ENCODE data around the gene OTX2. TPM values are rescaled to one million over a fixed set of nuclear protein-coding genes. Genes with fewer than 3 reads are reported as not detected.

OTX2 gene
- total RNA-seq, 1 donor from 2014 or later, result not detected

GRCh38 chr14:56796259-56796658 lies 14.0 kb downstream of the OTX2 start:
- H3K4me3 ChIP-seq (ENCODE audit: low read depth, low read length), result no peak overlapping the region
- TF ChIP-seq, protein P1, sequence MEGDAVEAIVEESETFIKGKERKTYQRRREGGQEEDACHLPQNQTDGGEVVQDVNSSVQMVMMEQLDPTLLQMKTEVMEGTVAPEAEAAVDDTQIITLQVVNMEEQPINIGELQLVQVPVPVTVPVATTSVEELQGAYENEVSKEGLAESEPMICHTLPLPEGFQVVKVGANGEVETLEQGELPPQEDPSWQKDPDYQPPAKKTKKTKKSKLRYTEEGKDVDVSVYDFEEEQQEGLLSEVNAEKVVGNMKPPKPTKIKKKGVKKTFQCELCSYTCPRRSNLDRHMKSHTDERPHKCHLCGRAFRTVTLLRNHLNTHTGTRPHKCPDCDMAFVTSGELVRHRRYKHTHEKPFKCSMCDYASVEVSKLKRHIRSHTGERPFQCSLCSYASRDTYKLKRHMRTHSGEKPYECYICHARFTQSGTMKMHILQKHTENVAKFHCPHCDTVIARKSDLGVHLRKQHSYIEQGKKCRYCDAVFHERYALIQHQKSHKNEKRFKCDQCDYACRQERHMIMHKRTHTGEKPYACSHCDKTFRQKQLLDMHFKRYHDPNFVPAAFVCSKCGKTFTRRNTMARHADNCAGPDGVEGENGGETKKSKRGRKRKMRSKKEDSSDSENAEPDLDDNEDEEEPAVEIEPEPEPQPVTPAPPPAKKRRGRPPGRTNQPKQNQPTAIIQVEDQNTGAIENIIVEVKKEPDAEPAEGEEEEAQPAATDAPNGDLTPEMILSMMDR (IDR thresholded peaks at IDR 0.05; ENCODE audit: insufficient read depth, low read length, poor library complexity, severe bottlenecking), result no peak
- no peak for DNase-seq (ENCODE audit: low read depth)
- H3K27me3 ChIP-seq (ENCODE audit: control insufficient read depth, insufficient read depth, low read length), result peaks cover 71% of the 10 kb centered on the region
- H3K36me3 ChIP-seq (ENCODE audit: control insufficient read depth, insufficient read depth, low read length), result no peaks in the 10 kb centered on the region

GRCh38 chr14:56795284-56795622 lies 15.0 kb downstream of the OTX2 start:
- peaks cover 64% of the 10 kb centered on the region for H3K27me3 ChIP-seq (ENCODE audit: control insufficient read depth, insufficient read depth, low read length)
- no peak overlapping the region for H3K4me3 ChIP-seq (ENCODE audit: low read depth, low read length)
- no peak for DNase-seq (ENCODE audit: low read depth)
- TF ChIP-seq, protein P1 (IDR thresholded peaks at IDR 0.05; ENCODE audit: insufficient read depth, low read length, poor library complexity, severe bottlenecking), result no peak
- no peaks in the 10 kb centered on the region for H3K36me3 ChIP-seq (ENCODE audit: control insufficient read depth, insufficient read depth, low read length)

- Histone ChIP-seq H3K36me3 (ENCODE audit: control insufficient read depth, insufficient read depth, low read length) (no peaks in the 10 kb centered on the region), H3K27me3 (ENCODE audit: control insufficient read depth, insufficient read depth, low read length) (peaks cover 62% of the 10 kb centered on the region), H3K4me3 (ENCODE audit: low read depth, low read length) (no peak overlapping the region)
- TF ChIP-seq, protein P1 (IDR thresholded peaks at IDR 0.05; ENCODE audit: insufficient read depth, low read length, poor library complexity, severe bottlenecking), result no peak
- no peak for DNase-seq (ENCODE audit: low read depth)
These were observed 15.6 kb downstream of the OTX2 start for GRCh38 chr14:56794557-56795283.

- H3K4me3 ChIP-seq (ENCODE audit: low read depth, low read length), result no peak overlapping the region
- DNase-seq (ENCODE audit: low read depth), result no peak
- TF ChIP-seq, protein P1 (IDR thresholded peaks at IDR 0.05; ENCODE audit: insufficient read depth, low read length, poor library complexity, severe bottlenecking), result no peak
- peaks cover 56% of the 10 kb centered on the region for H3K27me3 ChIP-seq (ENCODE audit: control insufficient read depth, insufficient read depth, low read length)
- H3K36me3 ChIP-seq (ENCODE audit: control insufficient read depth, insufficient read depth, low read length), result no peaks in the 10 kb centered on the region
These were observed 16.2 kb downstream of the OTX2 start for GRCh38 chr14:56794088-56794556.

DNA sequence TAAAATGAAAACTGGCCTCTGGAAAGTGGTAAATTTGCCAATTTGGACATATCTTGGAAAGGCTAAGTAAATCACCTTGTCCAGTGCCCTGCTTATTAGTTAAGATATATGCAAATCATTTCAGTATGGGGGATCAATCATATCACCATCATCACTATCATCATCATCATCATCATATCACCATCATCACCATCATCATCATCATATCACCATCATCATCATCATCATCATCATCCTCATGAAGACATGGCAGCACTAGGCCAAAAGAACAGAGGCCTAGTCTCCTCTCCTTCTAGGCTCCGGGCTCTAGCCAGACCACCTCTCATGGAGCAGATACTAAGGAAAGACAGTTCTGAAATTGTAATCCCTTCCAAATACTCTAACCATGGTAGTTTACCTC lies 20.3 kb downstream of the OTX2 start:
- no peak for DNase-seq (ENCODE audit: low read depth)
- Histone ChIP-seq H3K36me3 (ENCODE audit: control insufficient read depth, insufficient read depth, low read length) (no peaks in the 10 kb centered on the region), H3K27me3 (ENCODE audit: control insufficient read depth, insufficient read depth, low read length) (peaks cover 15% of the 10 kb centered on the region), H3K4me3 (ENCODE audit: low read depth, low read length) (no peak overlapping the region)
- TF ChIP-seq, protein P1 (IDR thresholded peaks at IDR 0.05; ENCODE audit: insufficient read depth, low read length, poor library complexity, severe bottlenecking), result no peak

DNA sequence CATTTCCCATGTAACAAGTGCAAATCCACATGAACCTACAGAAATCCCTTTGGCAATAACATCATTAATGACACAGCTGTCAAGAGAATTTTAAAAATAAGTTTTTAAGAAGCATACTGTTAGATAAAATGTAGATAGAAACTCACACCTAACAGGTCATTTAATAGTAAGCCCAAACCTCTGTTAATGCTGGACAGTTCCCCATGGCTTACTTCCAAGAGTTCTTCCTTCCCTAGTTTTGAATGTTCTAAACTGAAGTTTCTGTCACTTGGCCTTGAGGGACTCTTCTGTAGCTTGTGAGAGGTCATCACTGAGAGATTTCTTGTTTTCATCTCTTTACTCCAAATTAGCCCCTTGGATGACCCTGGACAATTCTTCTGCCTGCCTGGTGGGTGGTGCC lies 22.7 kb downstream of the OTX2 start:
- no peak for DNase-seq (ENCODE audit: low read depth)
- H3K36me3 ChIP-seq (ENCODE audit: control insufficient read depth, insufficient read depth, low read length), result no peaks in the 10 kb centered on the region
- no peaks in the 10 kb centered on the region for H3K27me3 ChIP-seq (ENCODE audit: control insufficient read depth, insufficient read depth, low read length)
- no peak overlapping the region for H3K4me3 ChIP-seq (ENCODE audit: low read depth, low read length)
- TF ChIP-seq, protein P1 (IDR thresholded peaks at IDR 0.05; ENCODE audit: insufficient read depth, low read length, poor library complexity, severe bottlenecking), result no peak
